Measurements from ENCODE around the gene TMEM143. TPM values are rescaled to one million over a fixed set of nuclear protein-coding genes. Genes with fewer than 3 reads are reported as not detected.

TMEM143 gene
- total and polyA plus RNA-seq, 2 experiments from 2014 or later: 29.8 to 38.5 TPM

GRCh38 chr19:48396016-48396823, 32.5 kb upstream of the TMEM143 start:
- Histone ChIP-seq H3K4me3 (no peak overlapping the region), H3K9me3 (ENCODE audit: low read depth) (no peaks in the 10 kb centered on the region), H3K27ac (no peak overlapping the region), H3K36me3 (no peaks in the 10 kb centered on the region), H3K27me3 (peaks cover 19% of the 10 kb centered on the region), H3K4me1 (ENCODE audit: low read depth) (peaks cover 14% of the 10 kb centered on the region)
- no peak for TF ChIP-seq CTCF (IDR thresholded peaks at IDR 0.05; ENCODE audit: low read depth, low read length)
- DNase-seq (ENCODE audit: low read depth in 1 of 2, low spot score in 1 of 2): no peak

DNA sequence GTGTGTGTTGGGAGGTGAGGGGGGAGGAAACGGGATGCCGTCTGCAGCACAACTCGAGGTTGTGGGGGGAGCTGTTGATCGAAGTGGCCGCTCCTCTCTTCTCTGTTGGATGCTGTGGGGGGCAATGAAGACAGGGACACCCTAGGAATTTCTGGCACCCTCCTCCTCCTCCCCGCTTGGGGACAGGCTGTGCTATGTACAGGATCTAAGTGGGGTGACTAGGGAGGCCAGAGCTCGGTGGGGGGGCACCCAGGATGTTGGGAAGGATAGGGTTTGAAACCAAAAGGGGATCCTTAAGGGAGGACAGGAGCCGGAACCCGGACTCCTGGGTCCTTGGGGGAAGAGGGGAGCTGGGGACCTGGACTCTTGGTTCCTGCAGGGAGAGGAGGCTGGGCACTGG, 31.8 kb upstream of the TMEM143 start:
- Histone ChIP-seq H3K27me3 (peaks cover 19% of the 10 kb centered on the region), H3K4me1 (ENCODE audit: low read depth) (peaks cover 14% of the 10 kb centered on the region), H3K36me3 (no peaks in the 10 kb centered on the region), H3K27ac (no peak overlapping the region), H3K4me3 (no peak overlapping the region), H3K9me3 (ENCODE audit: low read depth) (no peaks in the 10 kb centered on the region)
- no peak for TF ChIP-seq CTCF (IDR thresholded peaks at IDR 0.05; ENCODE audit: low read depth, low read length)
- no peak for DNase-seq (ENCODE audit: low read depth in 1 of 2, low spot score in 1 of 2)

GRCh38 chr19:48395170-48395455, 31.4 kb upstream of the TMEM143 start:
- TF ChIP-seq CTCF (IDR thresholded peaks at IDR 0.05; ENCODE audit: low read depth, low read length): no peak
- H3K4me1 ChIP-seq (ENCODE audit: low read depth): peaks cover 16% of the 10 kb centered on the region
- H3K36me3 ChIP-seq: no peaks in the 10 kb centered on the region
- peaks cover 19% of the 10 kb centered on the region for H3K27me3 ChIP-seq
- no peak overlapping the region for H3K4me3 ChIP-seq
- no peak overlapping the region for H3K27ac ChIP-seq
- H3K9me3 ChIP-seq (ENCODE audit: low read depth): no peaks in the 10 kb centered on the region
- no peak for DNase-seq (ENCODE audit: low read depth in 1 of 2, low spot score in 1 of 2)

GRCh38 chr19:48394331-48395169, 30.8 kb upstream of the TMEM143 start:
- H3K9me3 ChIP-seq (ENCODE audit: low read depth): no peaks in the 10 kb centered on the region
- TF ChIP-seq CTCF (IDR thresholded peaks at IDR 0.05; ENCODE audit: low read depth, low read length): no peak
- no peak for DNase-seq (ENCODE audit: low read depth in 1 of 2, low spot score in 1 of 2)
- H3K27ac ChIP-seq: no peak overlapping the region
- no peaks in the 10 kb centered on the region for H3K36me3 ChIP-seq
- peaks cover 17% of the 10 kb centered on the region for H3K4me1 ChIP-seq (ENCODE audit: low read depth)
- peaks cover 19% of the 10 kb centered on the region for H3K27me3 ChIP-seq
- H3K4me3 ChIP-seq: peak overlapping the region; percentile 37

DNA sequence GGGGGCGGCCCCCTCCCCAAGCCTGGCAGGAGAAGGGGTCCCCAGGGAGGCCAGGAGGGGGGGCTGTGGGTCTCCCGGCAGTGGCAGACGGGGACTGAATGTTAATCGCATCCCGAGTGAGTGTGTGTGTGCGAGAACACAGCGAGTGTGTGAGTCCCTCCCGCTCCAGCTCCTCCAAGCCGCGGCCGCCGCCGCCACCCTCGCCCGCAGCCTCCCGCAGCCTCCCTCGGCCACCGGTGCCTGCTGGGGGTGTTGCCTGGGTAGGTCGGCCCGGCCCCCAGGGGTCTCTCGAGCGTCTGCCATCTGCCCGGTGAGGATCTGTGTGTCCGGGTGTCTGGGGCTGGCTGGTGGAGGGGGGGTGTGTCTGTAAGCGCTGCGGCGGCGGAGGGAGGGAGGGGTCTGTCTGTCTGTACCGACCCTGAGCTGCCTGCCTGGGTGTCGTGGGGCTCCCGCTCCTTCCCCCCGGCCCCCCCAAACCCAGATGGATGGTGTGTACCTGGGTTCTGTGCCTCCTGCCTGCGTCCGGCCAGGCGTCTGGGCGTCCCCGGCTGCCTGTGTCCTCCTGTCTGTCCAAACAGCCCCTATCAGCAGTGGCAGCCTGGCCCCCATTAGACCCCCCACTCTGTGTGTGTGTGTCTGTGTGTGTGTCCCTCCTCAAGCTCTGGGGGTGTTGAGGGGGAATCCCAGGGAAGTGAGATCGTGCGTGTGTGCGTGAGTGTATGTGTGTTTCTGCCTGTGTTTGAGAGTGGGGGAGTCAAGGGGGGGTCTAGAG, 30.0 kb upstream of the TMEM143 start, which contains the start of gene GRIN2D:
GRIN2D (plus strand) TSS at position 110 of the 772 bp plus-strand sequence. CDS start 4,725 bp downstream, outside the sequence.
- Histone ChIP-seq H3K27ac (no peak within 1 kb of the TSS), H3K9me3 (ENCODE audit: low read depth) (no peaks in the 10 kb centered on the region), H3K4me1 (ENCODE audit: low read depth) (peaks cover 17% of the 10 kb centered on the region), H3K36me3 (peaks cover 6% of the 10 kb centered on the region), H3K27me3 (peaks cover 19% of the 10 kb centered on the region), H3K4me3 (peak within 1 kb of the TSS; percentile 37)
- TF ChIP-seq CTCF (IDR thresholded peaks at IDR 0.05; ENCODE audit: low read depth, low read length): no peak
- DNase-seq (ENCODE audit: low read depth in 1 of 2, low spot score in 1 of 2): peak; percentile 47 to 62
